ENCODE results near the gene PTAR1. TPM values are rescaled to one million over a fixed set of nuclear protein-coding genes. Genes with fewer than 3 reads are reported as not detected.

The PTAR1 gene
- total and polyA plus RNA-seq, 11 donors, result 5.8 to 37.4 (median 23.7) TPM

DNA sequence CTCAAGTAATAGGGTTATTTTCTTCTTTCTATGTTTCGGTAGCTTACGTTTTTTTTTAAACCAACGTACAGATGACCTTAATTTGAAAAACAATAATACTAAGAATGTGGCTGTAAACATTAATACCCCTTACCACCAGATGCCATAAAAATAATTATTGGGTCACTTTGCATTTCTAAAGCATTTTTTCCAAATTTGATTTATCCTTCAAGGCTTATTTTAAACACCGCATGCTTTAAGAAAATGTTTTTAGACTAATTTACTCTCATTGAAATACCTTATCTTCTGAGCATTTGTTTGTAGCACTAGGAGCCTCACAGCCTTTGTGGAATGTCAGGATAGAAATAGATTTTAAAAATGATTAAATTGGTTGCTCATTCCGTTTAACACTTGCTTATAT lies 81.9 kb downstream of the PTAR1 start:
- intact Hi-C loops (cut with DNase I), result loop anchor here in 6 of 10 donors (5.0 to 10.0 kb wide), 3 partner anchors 197 to 253 kb away; no protein-coding TSS in a partner anchor
- no peak for ATAC-seq
- Histone ChIP-seq H3K4me3 (no peak overlapping the region), H3K36me3 (no peaks in the 10 kb centered on the region), H3K27me3 (no peaks in the 10 kb centered on the region), H3K9me3 (no peaks in the 10 kb centered on the region), H3K27ac (no peak overlapping the region), H3K4me1 (peaks cover 0 to 12% (median 5%) of the 10 kb centered on the region in 12 donors)
- no peak for DNase-seq
- no peak for TF ChIP-seq POLR2A (IDR thresholded peaks at IDR 0.05)
- TF ChIP-seq, protein P1, sequence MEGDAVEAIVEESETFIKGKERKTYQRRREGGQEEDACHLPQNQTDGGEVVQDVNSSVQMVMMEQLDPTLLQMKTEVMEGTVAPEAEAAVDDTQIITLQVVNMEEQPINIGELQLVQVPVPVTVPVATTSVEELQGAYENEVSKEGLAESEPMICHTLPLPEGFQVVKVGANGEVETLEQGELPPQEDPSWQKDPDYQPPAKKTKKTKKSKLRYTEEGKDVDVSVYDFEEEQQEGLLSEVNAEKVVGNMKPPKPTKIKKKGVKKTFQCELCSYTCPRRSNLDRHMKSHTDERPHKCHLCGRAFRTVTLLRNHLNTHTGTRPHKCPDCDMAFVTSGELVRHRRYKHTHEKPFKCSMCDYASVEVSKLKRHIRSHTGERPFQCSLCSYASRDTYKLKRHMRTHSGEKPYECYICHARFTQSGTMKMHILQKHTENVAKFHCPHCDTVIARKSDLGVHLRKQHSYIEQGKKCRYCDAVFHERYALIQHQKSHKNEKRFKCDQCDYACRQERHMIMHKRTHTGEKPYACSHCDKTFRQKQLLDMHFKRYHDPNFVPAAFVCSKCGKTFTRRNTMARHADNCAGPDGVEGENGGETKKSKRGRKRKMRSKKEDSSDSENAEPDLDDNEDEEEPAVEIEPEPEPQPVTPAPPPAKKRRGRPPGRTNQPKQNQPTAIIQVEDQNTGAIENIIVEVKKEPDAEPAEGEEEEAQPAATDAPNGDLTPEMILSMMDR (IDR thresholded peaks at IDR 0.05), result no peak
- 85 to 89% (median 87%) methylated on average over 5 of the region's 5 CpGs for WGBS, 4 donors

DNA sequence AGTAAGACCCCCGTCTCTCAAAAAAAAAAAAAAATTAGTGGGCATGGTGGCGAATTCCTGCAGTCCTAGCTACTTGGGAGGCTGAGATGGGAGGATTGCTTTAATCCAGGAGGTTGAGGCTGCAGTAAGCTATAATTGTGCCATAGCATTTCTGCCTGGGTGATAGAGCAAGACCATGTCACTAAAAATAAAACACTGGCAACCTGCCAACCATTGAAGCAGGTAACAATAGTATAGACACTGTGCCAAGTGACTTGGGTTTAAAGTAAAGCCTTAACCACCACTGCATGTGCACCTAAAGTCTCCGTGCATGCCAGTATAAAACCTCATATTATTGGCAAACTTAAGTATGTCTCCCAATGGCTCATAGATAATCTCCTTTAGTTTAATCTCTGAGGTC lies 84.2 kb downstream of the PTAR1 start:
- H3K9me3 ChIP-seq, result no peaks in the 10 kb centered on the region
- peaks cover 0 to 26% (median 8%) of the 10 kb centered on the region in 12 donors for H3K4me1 ChIP-seq
- DNase-seq, result no peak
- H3K36me3 ChIP-seq, result no peaks in the 10 kb centered on the region
- TF ChIP-seq POLR2A (IDR thresholded peaks at IDR 0.05), result no peak
- TF ChIP-seq, protein P1 (IDR thresholded peaks at IDR 0.05), result no peak
- 82 to 87% (median 85%) methylated on average over 3 of the region's 3 CpGs for WGBS, 4 donors
- no peaks in the 10 kb centered on the region for H3K27me3 ChIP-seq
- intact Hi-C loops (cut with DNase I), result loop anchor here in 6 of 10 donors (5.0 to 10.0 kb wide), 3 partner anchors 199 to 251 kb away; no protein-coding TSS in a partner anchor
- ATAC-seq, result no peak
- no peak overlapping the region for H3K27ac ChIP-seq
- no peak overlapping the region for H3K4me3 ChIP-seq

DNA sequence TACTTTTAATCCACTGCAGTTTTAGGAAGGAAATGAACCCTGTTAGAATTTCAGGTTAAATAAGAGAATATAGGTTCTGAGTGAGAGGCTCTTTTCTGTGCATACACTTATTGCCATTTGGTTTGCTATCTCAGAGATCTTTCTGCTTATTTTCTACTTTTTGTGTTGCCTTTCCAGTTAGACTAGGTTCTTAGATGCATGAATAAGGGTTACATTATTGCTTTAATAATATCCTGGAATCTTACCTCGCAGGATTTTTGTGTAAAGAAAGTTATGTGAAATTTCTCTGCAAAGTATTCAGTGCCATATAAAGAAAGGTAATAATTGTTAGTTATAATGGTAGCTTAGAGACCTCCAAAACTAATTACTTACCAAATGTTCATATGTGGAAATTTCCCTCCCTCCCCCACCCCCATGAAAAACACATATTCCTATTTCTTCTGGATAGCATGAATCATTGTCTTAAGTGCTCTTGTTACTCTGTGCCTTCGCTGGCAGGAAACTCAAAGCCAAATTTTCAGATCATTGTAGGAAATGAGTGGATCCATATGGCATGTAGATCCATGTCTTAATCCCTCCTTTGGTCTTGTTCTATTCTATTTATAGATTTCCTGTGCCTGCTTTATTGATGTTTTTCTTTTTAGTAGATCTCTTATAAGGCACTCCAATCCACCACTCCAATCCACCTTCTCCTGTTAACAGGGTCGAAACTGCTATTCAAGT lies 84.9 kb downstream of the PTAR1 start:
- Histone ChIP-seq H3K36me3 (no peaks in the 10 kb centered on the region), H3K27me3 (no peaks in the 10 kb centered on the region), H3K4me1 (peaks cover 0 to 27% (median 8%) of the 10 kb centered on the region in 12 donors), H3K9me3 (no peaks in the 10 kb centered on the region), H3K27ac (no peak overlapping the region), H3K4me3 (no peak overlapping the region)
- DNase-seq (no peak), ATAC-seq (no peak)
- TF ChIP-seq, protein P1 (IDR thresholded peaks at IDR 0.05), result no peak
- no peak for TF ChIP-seq POLR2A (IDR thresholded peaks at IDR 0.05)
- WGBS, 4 donors, result 61 to 68% (median 65%) methylated on average over 3 of the region's 3 CpGs
- intact Hi-C loops (cut with DNase I), result loop anchor here in 9 of 10 donors (5.0 to 10.0 kb wide), 6 partner anchors 82 to 250 kb away; no protein-coding TSS in a partner anchor

DNA sequence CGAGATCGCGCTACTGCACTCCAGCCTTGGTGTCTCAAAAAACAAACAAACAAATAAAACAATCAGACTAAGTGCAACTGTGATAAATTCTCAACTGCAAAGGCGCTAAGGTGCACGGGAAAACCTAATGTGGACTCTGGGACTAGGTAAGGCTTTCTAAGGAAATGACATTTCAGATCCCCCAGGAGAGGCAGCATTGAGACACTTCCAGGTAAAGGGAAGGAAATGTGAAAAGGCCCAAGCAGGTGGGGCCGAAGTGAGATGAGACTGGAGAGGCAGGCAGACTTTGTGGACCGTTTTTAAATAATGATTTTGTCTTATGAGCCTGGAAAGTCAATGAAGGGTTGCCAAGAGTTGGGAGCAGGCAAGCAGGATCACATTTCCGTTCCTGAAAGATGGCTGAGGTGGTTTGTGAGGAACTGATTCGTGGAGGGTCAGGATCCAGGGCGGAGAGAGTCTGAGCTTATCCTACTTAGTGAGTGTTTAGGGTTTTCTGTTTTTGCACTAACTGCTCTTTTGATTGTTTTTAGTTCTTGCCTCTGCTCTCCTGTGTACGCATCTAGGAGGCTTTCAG lies 85.6 kb downstream of the PTAR1 start:
- no peak for TF ChIP-seq POLR2A (IDR thresholded peaks at IDR 0.05)
- TF ChIP-seq, protein P1 (IDR thresholded peaks at IDR 0.05), result no peak
- Histone ChIP-seq H3K9me3 (no peaks in the 10 kb centered on the region), H3K4me3 (no peak overlapping the region), H3K36me3 (no peaks in the 10 kb centered on the region), H3K27ac (no peak overlapping the region), H3K4me1 (peaks cover 0 to 27% (median 8%) of the 10 kb centered on the region in 12 donors), H3K27me3 (no peaks in the 10 kb centered on the region)
- intact Hi-C loops (cut with DNase I), result loop anchor here in 8 of 10 donors (5.0 to 10.0 kb wide), 6 partner anchors 83 to 249 kb away; no protein-coding TSS in a partner anchor
- 84 to 88% (median 85%) methylated on average over 11 of the region's 11 CpGs for WGBS, 4 donors
- no peak for DNase-seq
- no peak for ATAC-seq
